ENCODE results near the gene ICAM1. TPM values are rescaled to one million over a fixed set of nuclear protein-coding genes. Genes with fewer than 3 reads are reported as not detected.
A peak's percentile ranks its signal among the peaks of the same experiment; 100 is the strongest.

Gene ICAM1
- total and polyA plus RNA-seq, 2 of the 8 experiments (the other 6 are each of a cell fraction or from before 2014, with no cell fraction given), result 4.0 to 9.4 TPM

DNA sequence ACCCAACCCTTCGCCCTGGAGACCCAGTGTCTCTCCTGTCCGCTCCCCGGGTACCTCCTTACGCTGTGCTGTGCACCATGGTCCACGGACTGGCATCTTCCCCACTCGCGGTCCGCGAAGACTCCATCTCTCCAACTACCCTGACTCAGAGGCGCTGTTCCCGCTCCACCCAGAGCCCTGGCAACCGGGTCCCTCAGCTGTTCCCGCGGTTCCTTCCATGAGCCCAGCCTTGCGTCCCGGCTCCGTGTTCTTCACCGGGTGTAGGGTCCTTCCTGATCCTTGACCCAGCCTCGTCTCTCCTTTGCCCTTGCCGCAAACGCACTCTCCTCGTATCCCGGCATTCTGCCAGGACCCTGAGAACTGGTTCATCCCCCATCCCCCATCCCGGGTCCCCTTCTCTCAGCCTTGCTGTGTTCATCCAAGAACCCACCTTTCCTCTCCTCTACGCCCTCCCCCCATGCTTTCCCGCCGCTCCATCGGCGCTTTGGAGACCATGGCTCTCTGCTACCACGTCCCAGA lies 19.5 kb downstream of the ICAM1 start:
- Histone ChIP-seq H3K14ac (ENCODE audit: insufficient read length) (no peak overlapping the region), H3K4me3 (ENCODE audit: extremely low read depth in 1 of 4, insufficient read depth in 2 of 4, low read depth in 3 of 4, low read length in 4 of 4) (peak overlapping the region; percentile 38 to 67 (median 60); a peak in 7 of 8 replicates)
- POLR2A ChIA-PET (ENCODE audit: partially characterized antibody), result interaction anchor here (0.6 to 3.4 kb wide), 8 partner anchors 8 to 52 kb away, joined by 3 to 15 read pairs (median 4); partner anchors contain the start of genes FDX2, ICAM1, MRPL4 and RAVER1
- no peak for TF ChIP-seq SAP30 (IDR thresholded peaks at IDR 0.05; ENCODE audit: insufficient read depth, insufficient replicate concordance, low read length)
- no peak for TF ChIP-seq HDAC2 (IDR thresholded peaks at IDR 0.05; ENCODE audit: borderline replicate concordance in 1 of 2, low read depth in 2 of 2, low read length in 2 of 2)
- no peak for TF ChIP-seq POU5F1 (IDR thresholded peaks at IDR 0.05; ENCODE audit: low read depth, low read length)
- no peak for TF ChIP-seq POLR2AphosphoS5 (IDR thresholded peaks at IDR 0.05; ENCODE audit: low read depth, low read length)

More for the DNA sequence above, 19.5 kb downstream of the ICAM1 start:
- Histone ChIP-seq H3K4me2 (ENCODE audit: insufficient read depth in 1 of 2, low read depth in 2 of 2, low read length in 2 of 2) (peak overlapping the region; percentile 81 to 100), H3K9ac (replicated peaks in 1 of 4; ENCODE audit: extremely low read depth in 1 of 4, low read depth in 3 of 4, low read length in 3 of 4) (peak overlapping the region in 1 of 4 experiments; percentile 28; a peak in 1 of 7 replicates), H3K79me1 (ENCODE audit: low read depth, low read length) (no peaks in the 10 kb centered on the region), H3K79me2 (ENCODE audit: control insufficient read depth in 1 of 2, insufficient read depth in 2 of 2, low read length in 2 of 2) (no peaks in the 10 kb centered on the region), H3K56ac (replicated peaks; ENCODE audit: insufficient read length, low read depth, low read length) (no peak overlapping the region), H2BK20ac (ENCODE audit: low read length) (no peak overlapping the region), H3K36me3 (ENCODE audit: control insufficient read depth in 2 of 4, insufficient read depth in 4 of 4, low read length in 3 of 4) (no peaks in the 10 kb centered on the region), H2BK12ac (ENCODE audit: low read depth, low read length) (peak overlapping the region; percentile 72), H3K23ac (ENCODE audit: insufficient read length) (no peak overlapping the region), H4K20me1 (replicated peaks in 1 of 2; ENCODE audit: control insufficient read depth in 1 of 2, insufficient read depth in 2 of 2, low read length in 2 of 2) (peaks cover 0 to 26% of the 10 kb centered on the region in 2 experiments), H3K27ac (ENCODE audit: low read depth, low read length) (no peak overlapping the region), H2AK5ac (ENCODE audit: low read depth, low read length) (no peak overlapping the region), H4K91ac (replicated peaks; ENCODE audit: insufficient read length, low read length) (no peak overlapping the region), H3K27me3 (replicated peaks in 1 of 4; ENCODE audit: control insufficient read depth in 3 of 4, extremely low read depth in 1 of 4, insufficient read depth in 3 of 4, low read length in 3 of 4) (peaks cover 56 to 85% (median 75%) of the 10 kb centered on the region in 4 experiments), H3K4ac (replicated peaks; ENCODE audit: insufficient read length, low read depth, low read length) (no peak overlapping the region), H2BK15ac (ENCODE audit: low read length) (no peak overlapping the region; the same call in 1 of the 2 replicates), H3K18ac (ENCODE audit: extremely low read depth, low read length) (no peak overlapping the region; the same call in 1 of the 2 replicates), H2BK120ac (replicated peaks; ENCODE audit: low read depth, low read length) (no peak overlapping the region), H4K8ac (ENCODE audit: extremely low read depth, insufficient read depth, low read length) (no peak overlapping the region), H4K5ac (ENCODE audit: insufficient read length, low read depth, low read length) (no peak overlapping the region), H2BK5ac (ENCODE audit: low read depth, low read length) (0 out of 2 replicates have a peak overlapping the region, but pooled peaks have one; percentile 12), H3K4me1 (replicated peaks in 1 of 4; ENCODE audit: control insufficient read depth in 3 of 4, insufficient read depth in 4 of 4, low read length in 3 of 4) (peaks cover 0 to 43% (median 22%) of the 10 kb centered on the region in 4 experiments; a peak in 6 of 7 replicates), H3K23me2 (ENCODE audit: low read depth, low read length) (peaks cover 31% of the 10 kb centered on the region; the same call in 1 of the 2 replicates), H3K9me3 (ENCODE audit: insufficient read depth in 2 of 2, low read depth in 1 of 2, low read length in 1 of 2) (no peaks in the 10 kb centered on the region), H2AFZ (ENCODE audit: low read length) (no peak overlapping the region)
- FAIRE-seq (no peak), DNase-seq (ENCODE audit: low read depth in 1 of 2, low spot score in 2 of 2) (peak in 1 of 2 experiments; percentile 81)
- WGBS, 2 experiments (ENCODE audit: extremely low coverage in 1 of 2, insufficient coverage in 1 of 2, insufficient read length in 1 of 2, insufficient replicate concordance in 2 of 2, low coverage in 1 of 2, low lambda C conversion rate in 2 of 2, missing lambda C conversion rate in 1 of 2), result 4% methylated on average over 30 of the region's 30 CpGs; no CpG with 5 or more reads in 1 of the 2 experiments
- CTCF ChIA-PET (ENCODE audit: partially characterized antibody), result interaction anchor here (1.4 to 11.6 kb wide), 10 partner anchors 8 to 126 kb away, joined by 3 to 94 read pairs (median 6); partner anchors contain the start of genes ICAM1 and ZGLP1

Measured in H1 (cell line).